Rectal smooth muscle tissue (tissue), 1 donor: ENCODE measurements around the gene LRRC73.

ENCODE experiments used
- H3K27ac ChIP-seq: one replicate; pipeline ENCODE4 v1.7.0; 2013; ENCODE audit warnings: low read depth, low read length, inconsistent platforms
- H3K27me3 ChIP-seq: one replicate; pipeline ENCODE4 v1.7.0; 2013; ENCODE audit warnings: low read length; ENCODE audit not compliant: control insufficient read depth, insufficient read depth
- H3K36me3 ChIP-seq: one replicate; pipeline ENCODE4 v1.7.0; 2013; ENCODE audit warnings: low read length; ENCODE audit not compliant: control insufficient read depth, insufficient read depth
- H3K4me1 ChIP-seq: one replicate; pipeline ENCODE4 v1.7.0; 2013; ENCODE audit warnings: low read length; ENCODE audit not compliant: control insufficient read depth, insufficient read depth
- H3K4me3 ChIP-seq: one replicate; pipeline ENCODE4 v1.7.0; 2013; ENCODE audit warnings: low read length
- H3K9ac ChIP-seq: one replicate; pipeline ENCODE4 v1.7.0; 2013; ENCODE audit warnings: low read length

The LRRC73 gene

DNA sequence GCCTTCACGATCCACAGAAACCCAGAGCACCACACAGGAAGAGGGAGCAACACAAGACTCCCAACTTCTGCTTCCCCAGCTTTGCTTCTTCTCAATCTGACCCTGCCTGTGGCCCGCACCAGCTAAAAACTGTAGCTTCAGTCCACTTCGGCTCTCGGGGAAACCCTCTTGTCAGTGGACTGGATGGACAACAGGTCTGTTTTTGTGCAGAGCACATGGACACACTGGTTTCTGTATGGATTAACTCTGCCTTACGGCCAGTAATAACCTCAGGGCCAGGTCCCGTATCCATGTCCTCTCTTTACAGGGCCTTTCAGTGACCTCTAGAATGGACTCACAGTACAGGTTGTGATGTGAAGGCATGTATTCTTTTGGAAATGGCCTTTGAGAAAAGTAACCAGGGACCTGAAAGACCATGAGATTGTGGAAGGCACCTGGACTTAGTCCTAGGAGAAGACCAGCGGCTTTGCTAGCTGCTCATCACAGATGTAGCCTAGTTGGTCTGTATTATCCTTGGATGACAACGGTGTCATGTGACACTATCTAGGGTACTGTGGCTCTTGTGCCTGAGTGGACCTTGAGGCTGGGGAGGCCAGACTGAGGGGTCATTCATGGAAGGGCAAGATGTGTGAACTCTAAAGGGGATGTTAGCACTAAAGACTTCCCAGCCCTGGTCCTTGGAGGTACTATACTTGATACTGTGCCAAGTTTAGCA, 12.6 kb upstream of the LRRC73 start:
- no peaks in the 10 kb centered on the region for H3K27me3 ChIP-seq
- peaks cover 7% of the 10 kb centered on the region for H3K4me1 ChIP-seq
- no peak overlapping the region for H3K27ac ChIP-seq
- H3K4me3 ChIP-seq, result no peak overlapping the region
- H3K36me3 ChIP-seq, result peaks cover 41% of the 10 kb centered on the region
- H3K9ac ChIP-seq, result no peak overlapping the region

DNA sequence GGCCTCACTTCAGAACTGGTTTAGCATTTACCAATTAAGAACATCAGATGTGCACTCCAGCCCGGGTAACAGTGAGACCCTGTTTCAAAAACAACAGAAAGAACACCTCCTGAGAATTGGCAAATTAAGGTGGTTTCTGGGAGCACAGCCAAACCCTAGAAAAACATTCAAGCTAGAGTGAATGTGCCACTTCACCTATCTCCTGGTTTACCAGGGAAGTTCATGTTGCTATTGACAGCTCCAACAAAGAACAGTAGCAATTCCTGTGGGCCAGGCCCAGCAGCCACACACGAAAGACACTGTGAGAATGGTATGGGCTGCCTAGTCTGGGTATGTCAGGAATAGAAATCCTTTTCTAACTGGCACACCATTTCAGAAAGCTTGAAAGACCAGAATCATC, 11.7 kb upstream of the LRRC73 start:
- H3K27ac ChIP-seq, result no peak overlapping the region
- no peaks in the 10 kb centered on the region for H3K27me3 ChIP-seq
- peaks cover 12% of the 10 kb centered on the region for H3K4me1 ChIP-seq
- H3K4me3 ChIP-seq, result no peak overlapping the region
- H3K36me3 ChIP-seq, result peaks cover 37% of the 10 kb centered on the region
- H3K9ac ChIP-seq, result no peak overlapping the region

DNA sequence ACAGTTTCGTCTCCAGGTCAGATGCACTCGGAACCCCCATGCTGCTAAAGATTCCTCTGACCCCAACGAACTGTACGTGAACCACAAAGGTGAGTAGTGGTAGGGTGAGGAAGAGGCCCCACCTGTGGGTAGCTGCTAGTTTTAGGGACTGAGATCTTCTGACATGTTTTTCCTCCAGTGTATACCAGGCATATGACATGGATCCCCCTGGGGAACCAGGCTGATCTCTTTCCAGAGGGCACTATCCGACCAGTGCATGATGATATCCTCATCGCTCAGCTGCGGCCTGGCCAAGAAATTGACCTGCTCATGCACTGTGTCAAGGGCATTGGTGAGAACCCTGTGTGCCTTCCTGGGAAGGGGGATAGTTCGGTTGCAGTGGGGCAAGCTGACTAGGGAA, 10.0 kb upstream of the LRRC73 start:
- no peak overlapping the region for H3K27ac ChIP-seq
- no peak overlapping the region for H3K4me3 ChIP-seq
- no peak overlapping the region for H3K9ac ChIP-seq
- peaks cover 23% of the 10 kb centered on the region for H3K36me3 ChIP-seq
- H3K4me1 ChIP-seq, result peaks cover 19% of the 10 kb centered on the region
- H3K27me3 ChIP-seq, result no peaks in the 10 kb centered on the region

DNA sequence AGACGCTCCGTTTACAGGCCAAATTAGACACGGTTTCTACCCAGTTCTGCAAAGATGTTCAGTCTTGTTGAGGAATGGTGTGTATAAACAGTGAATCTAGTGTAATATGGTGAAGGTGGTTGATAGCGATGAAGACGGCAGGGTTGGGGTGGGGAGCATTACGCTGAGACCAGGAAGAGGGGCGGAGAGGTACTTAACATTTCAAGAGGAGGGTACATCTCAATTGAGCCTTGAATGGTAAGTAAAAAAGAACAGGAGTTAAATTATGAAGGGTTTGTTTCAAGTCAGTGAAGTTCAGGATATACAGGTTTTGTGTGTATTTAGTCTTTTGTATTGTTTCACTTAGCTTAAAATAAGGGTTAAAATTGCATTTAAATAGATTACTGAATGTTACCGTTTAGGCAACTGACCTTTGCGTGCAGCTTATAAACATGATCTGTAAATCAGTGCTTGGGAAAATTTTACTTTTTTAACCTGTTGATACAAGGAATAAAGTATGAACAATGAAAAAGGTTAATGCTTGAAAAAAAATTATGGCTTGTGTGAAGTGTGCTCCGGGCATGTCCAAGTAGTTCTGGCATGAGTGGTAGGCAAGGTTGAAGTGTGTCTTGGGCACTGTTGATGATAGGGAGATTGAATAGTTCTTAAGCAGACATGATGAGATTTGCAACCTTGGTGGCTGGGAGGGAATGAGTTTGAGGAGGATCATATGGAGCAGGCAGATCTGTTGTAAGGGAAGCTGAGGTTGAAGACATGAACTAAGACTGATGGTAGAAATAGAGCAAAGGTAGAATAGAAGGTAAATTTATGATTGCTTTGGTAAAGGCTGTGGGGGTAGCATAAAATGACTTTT, 7.6 kb upstream of the LRRC73 start:
- Histone ChIP-seq H3K4me3 (peak overlapping the region; percentile 95), H3K9ac (peak overlapping the region; percentile 85), H3K36me3 (peaks cover 28% of the 10 kb centered on the region), H3K4me1 (peaks cover 19% of the 10 kb centered on the region), H3K27me3 (no peaks in the 10 kb centered on the region), H3K27ac (peak overlapping the region; percentile 48)

DNA sequence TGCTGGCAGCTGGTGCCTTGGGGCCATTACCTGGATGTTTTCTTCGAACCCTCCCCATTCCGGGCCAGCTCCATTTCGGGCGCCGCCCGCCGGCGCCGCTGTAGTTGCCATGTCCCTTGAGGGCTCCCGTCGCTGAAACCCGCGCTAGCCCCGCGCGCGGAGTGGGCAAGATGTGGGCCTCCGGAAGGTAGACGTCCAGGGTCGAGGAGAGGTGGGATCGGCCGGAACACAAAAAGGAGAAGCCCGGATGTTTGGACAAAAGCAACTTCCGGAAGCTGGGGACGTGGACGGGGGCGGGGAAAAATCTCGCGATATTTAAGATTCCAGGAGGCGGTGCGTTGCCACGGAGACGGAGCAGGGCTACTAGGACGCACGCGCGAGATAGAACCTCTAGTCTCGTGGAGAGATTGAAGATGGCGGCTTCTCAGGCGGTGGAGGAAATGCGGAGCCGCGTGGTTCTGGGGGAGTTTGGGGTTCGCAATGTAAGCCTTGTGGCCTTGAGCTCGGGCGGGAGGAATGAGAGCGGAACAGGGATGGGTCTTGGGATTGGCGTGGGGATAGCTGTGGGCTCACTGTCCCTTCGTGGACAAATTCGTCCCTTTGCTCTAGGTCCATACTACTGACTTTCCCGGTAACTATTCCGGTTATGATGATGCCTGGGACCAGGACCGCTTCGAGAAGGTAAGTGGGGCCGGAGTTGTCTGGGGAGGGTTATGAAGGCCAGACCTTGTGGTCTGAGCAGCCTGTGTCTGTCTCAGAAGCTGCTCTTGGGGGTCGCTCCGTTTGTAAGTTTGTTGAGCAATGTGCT, 6.8 kb upstream of the LRRC73 start, which contains the start of the genes POLR1C and YIPF3:
POLR1C (plus strand) TSS at position 393 of the 808 bp plus-strand sequence; CDS start at position 414, 21 bp downstream.
YIPF3 (minus strand) TSS at position 230 of the 808 bp plus-strand sequence; CDS start at position 111, 119 bp downstream.
- H3K4me3 ChIP-seq, result peak within 1 kb of the TSS; percentile 95
- peaks cover 19% of the 10 kb centered on the region for H3K4me1 ChIP-seq
- no peaks in the 10 kb centered on the region for H3K27me3 ChIP-seq
- H3K27ac ChIP-seq, result peak within 1 kb of the TSS; percentile 75
- peak within 1 kb of the TSS; percentile 89 for H3K9ac ChIP-seq
- peaks cover 30% of the 10 kb centered on the region for H3K36me3 ChIP-seq

DNA sequence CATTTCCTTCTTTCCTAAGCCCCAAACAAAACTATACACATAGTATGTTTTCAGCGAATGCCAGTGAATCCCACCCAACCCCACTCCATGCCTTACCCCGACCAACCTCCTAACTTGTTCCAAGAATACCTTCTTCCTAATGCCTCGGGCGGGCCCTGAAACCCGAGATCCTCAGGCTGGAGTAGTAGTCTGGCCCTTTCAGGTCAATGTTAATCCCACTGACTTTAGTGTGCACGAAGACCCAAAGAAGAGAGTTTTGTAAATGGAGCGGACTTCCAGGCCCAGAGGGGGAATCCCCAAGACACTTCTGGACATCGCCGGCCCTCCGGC, 6.2 kb upstream of the LRRC73 start:
- Histone ChIP-seq H3K9ac (peak overlapping the region; percentile 89), H3K27me3 (no peaks in the 10 kb centered on the region), H3K4me1 (peaks cover 19% of the 10 kb centered on the region), H3K4me3 (peak overlapping the region; percentile 95), H3K36me3 (peaks cover 36% of the 10 kb centered on the region), H3K27ac (peak overlapping the region; percentile 75)

DNA sequence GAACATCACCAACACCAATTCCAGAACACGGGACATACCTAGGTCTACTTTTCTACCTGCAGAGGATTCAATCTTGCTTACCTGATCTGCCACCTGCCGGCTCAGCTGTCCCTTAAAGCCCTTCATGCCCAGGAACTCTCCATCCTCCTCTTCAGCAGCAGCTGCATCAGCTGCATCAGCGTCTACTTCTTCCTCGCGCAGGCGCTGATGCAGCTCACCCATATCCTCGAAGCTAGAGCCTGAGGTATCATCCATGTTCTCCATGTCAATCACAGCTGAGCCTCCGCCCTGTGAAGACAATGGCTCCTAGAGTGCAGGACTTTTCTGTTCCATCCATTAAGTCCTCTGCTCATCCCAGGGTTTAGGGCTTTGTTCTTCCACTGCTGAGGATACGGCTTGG, 5.7 kb upstream of the LRRC73 start:
- peaks cover 19% of the 10 kb centered on the region for H3K4me1 ChIP-seq
- H3K36me3 ChIP-seq, result peaks cover 35% of the 10 kb centered on the region
- no peak overlapping the region for H3K27ac ChIP-seq
- peak overlapping the region; percentile 95 for H3K4me3 ChIP-seq
- H3K9ac ChIP-seq, result peak overlapping the region; percentile 89
- no peaks in the 10 kb centered on the region for H3K27me3 ChIP-seq

DNA sequence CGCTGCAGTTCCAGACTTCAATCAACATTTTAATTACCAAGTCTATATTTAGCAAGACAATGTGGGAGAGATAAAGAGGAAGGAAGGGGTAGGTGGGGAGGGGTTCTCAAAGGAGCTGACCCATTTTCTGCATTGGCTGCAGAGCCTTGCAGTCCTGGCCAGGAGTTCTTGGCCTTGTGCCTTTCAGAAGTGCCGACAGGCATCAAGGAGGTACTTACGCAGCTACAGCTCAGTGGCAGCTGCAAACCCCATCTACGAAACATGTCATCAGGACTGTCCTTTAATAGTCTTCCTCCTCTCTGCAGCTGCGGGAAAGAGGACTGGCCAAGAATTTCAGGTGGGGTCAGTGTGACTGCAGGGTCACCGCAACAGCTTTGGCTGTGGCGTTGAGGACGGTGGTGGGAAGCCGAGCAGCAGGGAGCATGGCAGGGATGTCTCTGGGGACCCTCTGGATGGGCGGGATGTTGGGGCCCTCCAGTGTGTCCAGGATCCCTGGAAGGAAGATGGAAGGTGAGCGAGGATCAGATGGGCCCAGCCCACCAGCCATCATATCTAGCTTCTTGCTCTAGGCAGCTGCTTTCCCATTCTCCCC, 1.8 kb upstream of the LRRC73 start:
- Histone ChIP-seq H3K9ac (no peak overlapping the region), H3K27ac (no peak overlapping the region), H3K36me3 (peaks cover 22% of the 10 kb centered on the region), H3K4me3 (no peak overlapping the region), H3K27me3 (peaks cover 9% of the 10 kb centered on the region), H3K4me1 (peaks cover 6% of the 10 kb centered on the region)

DNA sequence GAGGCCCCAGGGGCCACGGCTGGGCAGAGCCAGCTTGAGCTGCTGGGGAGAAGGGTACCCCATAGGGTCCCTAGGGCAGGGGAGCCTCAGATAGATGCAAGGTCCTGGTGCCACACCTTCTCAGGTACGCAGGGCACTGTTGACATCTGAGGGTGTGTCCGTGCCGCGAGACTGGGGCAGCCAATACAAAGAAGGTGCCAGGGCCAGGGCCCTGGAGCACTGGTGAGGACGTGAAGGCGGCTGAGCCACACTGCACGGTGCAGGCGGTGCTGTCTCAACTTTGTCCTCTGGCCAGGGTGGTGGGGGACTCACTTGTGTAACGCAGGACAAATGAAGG, 649 bp upstream of the LRRC73 start:
- peaks cover 9% of the 10 kb centered on the region for H3K27me3 ChIP-seq
- H3K36me3 ChIP-seq, result peaks cover 22% of the 10 kb centered on the region
- peaks cover 2% of the 10 kb centered on the region for H3K4me1 ChIP-seq
- H3K27ac ChIP-seq, result no peak overlapping the region
- peak overlapping the region; percentile 75 for H3K4me3 ChIP-seq
- H3K9ac ChIP-seq, result no peak overlapping the region

DNA sequence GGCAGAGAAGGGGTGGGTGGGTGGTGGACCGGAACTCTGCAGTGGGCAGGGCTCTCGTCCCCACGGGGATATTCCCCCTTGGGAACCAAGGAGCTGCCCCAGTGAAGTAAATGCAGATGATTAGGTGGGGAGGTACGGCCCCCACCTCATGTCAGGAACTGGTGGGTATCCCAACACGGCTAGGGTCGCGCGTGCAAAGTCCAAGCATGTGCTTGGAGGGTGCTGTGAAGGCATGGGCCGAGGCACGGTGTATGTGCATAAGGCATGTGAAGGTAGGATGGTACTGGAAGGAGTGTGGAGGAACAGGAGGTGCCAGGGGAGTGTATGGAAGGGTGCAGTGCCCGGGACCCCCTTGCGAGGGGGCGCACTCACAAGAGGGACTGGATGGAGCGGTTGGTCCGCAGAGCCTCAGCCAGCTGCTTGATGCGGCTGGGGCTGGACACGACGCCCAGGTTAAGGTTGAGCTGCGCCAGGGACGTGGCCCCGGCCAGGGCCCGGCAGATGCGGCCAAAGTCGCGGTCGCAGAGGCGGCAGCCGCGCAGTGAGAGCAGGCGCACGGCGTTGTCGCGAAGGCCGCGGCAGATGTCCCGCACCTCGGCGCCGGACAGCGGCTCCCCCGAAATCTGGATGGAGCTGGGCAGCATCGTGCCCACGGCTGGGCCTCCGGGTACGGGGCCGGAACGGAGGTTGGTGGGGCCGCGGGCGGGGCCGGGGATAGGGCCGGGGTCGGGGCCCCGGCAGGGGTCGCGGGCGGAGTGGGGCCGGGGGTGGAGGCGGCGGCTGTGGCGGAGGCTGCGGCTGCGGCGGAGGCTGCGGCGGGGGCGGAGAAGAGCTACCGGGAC, 783 bp downstream of the LRRC73 start:
- peaks cover 9% of the 10 kb centered on the region for H3K27me3 ChIP-seq
- peak overlapping the region; percentile 13 for H3K9ac ChIP-seq
- no peaks in the 10 kb centered on the region for H3K4me1 ChIP-seq
- peak overlapping the region; percentile 75 for H3K4me3 ChIP-seq
- H3K36me3 ChIP-seq, result peaks cover 32% of the 10 kb centered on the region
- H3K27ac ChIP-seq, result no peak overlapping the region

DNA sequence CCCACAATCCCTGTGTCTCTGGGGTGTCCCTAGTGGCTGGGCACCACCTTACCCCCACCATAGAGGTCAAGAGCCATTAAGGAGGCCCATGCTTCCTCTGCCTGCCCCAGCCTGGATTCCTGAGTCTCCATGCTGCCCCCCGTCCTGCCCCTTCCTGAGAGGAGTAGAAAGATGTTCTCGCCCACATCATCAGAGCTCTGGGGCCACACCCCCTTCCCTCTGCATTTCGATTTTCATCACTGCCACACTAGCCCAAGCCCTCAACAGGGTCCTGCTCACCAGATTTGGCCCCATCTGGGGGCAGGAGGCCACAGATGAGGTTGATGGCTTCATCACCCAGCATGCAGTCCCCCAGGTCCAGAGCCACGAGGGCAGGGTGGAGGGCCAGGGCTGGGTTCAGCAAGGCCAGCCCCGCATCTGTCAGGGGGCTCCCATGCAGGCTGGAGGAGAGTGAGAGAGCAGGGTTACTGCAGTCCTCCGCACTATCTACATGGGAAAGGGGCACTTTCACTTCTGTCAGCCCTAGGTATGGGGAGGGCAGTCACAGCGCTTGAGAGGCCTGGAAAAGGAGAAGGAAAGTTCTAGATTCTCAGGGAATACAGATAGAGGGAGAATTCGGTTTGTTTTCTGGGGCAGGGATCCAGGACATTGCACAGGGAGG, 1.5 kb downstream of the LRRC73 start:
- Histone ChIP-seq H3K27me3 (peaks cover 9% of the 10 kb centered on the region), H3K4me3 (peak overlapping the region; percentile 75), H3K9ac (no peak overlapping the region), H3K36me3 (peaks cover 33% of the 10 kb centered on the region), H3K27ac (no peak overlapping the region), H3K4me1 (no peaks in the 10 kb centered on the region)
